ENCODE measurements around the gene IFNAR1.
"Not testable (repeated sequence)": the region's sequence is repeated elsewhere in the genome, so short reads cannot be mapped to it uniquely, and the experiment has no call there.

IFNAR1 gene

DNA sequence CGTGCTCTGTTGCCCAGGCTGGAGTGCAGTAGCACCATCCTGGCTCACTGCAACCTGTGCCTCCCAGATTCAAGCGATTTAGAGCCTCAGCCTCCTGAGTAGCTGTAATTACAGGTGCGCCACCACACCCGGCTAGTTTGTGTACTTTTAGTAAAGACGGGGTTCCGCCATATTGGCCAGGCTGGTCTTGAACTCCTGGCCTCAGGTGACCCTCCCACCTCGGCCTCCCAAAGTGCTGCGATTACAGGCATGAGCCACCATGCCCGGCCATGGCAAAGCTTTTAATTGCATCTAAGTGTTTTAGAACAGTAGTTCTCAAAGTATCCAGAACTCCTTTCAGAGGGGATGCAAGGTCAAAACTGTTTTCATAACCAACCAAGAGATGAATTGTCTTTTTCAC lies 53.3 kb downstream of the IFNAR1 start:
- DNase-seq = no peak

DNA sequence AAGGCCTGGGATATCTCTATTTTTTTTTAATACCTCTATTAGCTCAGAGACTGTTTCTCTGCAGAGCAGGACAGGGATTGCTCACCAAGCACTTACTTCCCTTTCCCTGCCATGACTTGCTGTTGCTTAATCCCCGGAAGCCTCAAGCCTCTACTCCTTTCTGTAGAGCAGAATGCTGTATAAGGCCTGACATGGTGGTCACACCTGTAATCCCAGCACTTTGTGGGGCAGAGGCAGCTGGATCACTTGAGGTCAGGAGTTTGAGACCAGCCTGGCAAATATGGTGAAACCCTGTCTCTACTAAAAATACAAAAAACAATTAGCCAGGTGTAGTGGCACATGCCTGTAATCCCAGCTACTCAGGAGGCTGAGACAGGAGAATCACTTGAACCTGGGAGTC lies 55.2 kb downstream of the IFNAR1 start:
- DNase-seq = not testable (repeated sequence)

DNA sequence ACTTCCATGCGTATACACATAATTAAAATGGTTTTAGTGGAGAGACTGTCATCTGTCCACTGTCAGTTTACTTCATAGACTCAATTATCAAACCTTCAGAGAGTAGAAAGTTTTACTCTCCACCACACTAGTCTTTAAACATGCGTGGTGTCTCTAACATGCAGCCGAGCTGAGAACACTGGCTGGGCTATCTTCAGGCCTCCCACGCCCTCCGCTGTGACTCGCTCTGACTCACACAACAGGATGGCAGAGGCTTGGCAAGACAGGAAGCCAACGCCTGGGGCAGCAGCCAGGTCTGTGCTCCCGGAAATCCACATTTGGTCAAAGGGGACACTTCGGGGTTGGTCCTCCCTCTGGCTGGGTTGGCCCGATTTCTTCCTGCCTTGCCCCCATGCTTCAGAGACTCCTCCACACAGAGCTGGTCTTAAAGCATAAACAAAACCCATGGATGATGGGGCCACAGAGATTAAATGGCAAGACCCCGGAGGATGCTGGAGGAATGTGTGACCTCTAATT lies 55.8 kb downstream of the IFNAR1 start:
- peak; percentile 23 for DNase-seq

DNA sequence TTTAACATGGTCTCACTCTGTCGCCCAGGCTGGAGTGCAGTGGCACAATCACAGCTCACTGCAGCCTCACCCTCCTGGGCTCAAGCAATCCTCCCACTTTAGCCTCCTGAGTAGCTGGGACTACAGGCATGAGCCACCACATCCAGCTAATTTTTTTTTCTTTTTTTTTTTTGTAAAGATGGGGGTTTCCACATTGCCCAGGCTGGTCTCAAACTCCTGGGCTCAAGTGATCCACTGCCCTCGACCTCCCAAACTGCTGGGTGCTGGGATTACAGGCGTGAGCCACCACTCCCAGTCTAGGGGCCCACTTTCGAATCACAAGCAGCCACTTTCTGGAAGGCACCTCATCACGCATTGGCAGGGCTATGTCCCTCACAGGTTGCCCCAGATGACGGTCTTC lies 56.6 kb downstream of the IFNAR1 start:
- DNase-seq = not testable (repeated sequence)

DNA sequence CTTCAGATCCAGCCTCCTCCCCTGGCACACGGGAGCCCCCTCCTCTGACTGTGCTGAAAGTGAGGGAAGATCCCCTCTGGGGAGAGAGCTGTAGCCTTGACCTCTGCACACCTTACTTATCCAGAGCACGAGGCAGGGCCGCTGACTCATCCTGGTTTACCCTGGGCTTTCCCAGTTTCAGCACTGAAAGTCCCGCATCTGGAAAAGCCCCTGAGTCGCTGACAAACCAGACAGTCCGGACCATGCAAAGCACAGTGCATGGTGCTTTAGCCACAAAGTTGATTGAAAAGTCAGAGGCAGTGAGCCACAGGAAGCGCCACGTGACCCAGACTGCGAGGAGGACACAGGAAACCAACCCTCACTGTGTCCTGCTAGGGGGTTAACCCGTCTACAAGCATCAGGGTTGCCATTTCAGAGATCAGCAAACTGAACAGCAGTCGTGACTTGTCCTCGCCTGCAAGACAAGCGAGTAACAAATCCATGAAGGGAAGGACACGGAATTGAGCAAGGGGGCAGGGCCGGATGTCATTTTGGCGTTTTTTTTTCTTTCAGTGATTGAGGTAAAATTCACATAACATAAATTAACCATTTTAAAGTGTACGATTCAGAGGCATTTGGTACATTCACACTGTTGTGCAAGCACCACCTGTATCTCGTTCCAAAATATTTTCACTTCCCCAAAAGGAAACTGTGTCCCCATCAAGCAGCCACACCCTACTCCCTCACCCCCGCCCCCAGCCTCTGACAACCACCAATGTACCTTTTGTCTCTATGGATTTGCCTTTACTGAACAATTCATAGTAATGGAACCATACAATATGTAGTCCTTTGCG lies 58.5 kb downstream of the IFNAR1 start:
- DNase-seq = no peak

DNA sequence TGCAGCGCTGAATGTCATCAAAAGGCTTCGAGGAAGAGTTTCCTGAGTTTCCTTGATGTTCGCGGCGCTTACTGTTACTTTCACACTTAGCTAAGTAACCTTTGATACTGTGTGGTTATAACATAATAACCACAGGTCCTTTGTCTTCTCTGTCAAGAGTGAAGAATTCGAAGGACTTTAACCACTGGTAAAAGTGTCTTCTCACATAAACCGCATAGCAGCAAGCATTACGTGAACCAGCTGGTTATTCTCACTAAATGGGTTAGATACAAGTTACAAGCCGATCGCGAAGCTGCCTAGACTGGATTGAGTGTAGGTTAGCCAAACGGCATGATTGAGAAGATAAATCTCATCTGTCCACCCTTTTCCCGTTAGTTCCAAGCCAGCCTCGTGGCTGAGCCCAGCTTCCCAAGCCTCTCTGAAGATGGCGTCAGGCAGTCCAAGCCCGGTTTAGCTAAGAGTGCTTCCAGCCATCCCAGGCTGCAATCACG lies 60.1 kb downstream of the IFNAR1 start:
- no peak for DNase-seq

DNA sequence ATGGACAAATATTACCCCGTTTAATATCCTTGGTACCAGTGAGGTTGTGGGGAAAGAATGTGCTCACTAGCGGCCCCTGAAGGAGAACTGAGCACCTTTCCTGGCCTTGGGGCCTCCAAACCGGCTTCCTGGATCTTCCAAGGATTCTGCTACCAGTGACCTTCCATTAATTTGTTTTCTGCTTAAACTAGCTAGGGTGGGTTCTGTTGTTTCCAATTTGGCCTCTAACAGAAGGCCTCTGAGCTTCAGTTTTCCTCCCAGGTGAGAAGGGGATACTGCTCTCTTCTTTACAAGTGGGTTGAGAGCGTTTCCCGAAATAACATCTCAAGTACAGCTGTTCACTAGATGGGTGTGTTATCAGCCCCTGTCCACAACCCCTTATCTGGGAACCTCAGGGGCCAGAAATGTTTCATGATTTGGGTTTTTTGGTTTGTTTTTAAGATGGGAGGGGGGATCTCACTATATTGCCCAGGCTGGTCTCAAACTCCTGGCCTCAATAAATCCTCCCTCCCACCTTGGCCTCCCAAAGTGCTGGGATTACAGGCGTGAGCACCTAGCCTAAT lies 61.5 kb downstream of the IFNAR1 start:
- no peak for DNase-seq

DNA sequence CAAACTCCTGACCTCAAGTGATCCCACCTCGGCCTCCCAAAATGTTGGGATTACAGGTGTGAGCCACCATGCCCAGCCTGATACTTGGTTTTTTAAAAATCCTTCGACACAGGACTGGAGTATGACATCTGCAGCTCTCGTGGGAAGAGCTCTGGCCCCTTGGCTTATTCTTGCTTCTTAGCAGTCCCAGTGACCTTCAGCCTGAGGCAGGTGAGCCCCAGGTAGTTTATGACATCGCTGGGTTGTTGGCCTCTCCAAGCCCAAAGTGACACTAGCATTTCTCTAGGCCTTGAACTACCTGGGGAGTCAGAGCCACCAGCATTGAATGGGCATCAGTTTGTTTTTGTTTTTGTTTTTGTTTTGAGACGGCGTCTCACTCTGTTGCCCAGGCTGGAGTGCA lies 62.5 kb downstream of the IFNAR1 start:
- no peak for DNase-seq

DNA sequence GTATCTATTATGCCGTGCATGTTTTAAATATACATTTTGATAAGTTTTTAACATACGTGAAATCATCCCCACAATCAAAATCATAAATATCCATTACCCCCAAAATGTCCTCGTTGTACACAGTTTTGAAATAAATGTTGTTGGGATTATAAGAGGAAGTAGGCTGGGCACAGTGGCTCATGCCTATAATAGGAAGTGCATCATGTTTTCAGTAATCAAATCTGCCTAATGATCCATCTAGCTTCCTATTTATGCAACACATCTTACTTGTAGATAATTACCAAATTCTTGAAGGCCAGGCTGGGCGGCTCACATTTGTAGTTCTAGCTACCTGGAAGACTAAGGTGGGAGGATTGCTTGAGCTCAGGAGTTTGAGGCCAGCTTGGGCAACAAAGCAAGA lies 63.4 kb downstream of the IFNAR1 start:
- no peak for DNase-seq

DNA sequence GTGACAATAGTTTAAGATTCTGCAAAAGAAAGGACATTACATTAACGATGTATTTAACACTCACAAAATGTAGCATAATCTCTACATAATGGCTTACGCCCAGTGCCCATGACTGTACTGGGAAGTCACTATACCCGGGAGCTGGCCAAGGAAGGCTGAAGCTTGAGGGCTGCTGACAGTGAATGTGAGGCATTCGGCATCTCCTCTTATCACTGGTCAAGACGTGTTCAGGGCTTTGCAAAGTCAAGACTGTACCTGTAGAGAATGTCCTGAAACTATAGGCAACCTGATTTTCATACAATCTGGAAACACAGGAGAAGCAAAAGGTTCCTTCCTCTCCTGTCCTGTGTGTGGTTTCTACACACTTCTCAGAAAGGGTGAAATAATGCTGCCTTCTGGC lies 65.7 kb downstream of the IFNAR1 start:
- DNase-seq = no peak

DNA sequence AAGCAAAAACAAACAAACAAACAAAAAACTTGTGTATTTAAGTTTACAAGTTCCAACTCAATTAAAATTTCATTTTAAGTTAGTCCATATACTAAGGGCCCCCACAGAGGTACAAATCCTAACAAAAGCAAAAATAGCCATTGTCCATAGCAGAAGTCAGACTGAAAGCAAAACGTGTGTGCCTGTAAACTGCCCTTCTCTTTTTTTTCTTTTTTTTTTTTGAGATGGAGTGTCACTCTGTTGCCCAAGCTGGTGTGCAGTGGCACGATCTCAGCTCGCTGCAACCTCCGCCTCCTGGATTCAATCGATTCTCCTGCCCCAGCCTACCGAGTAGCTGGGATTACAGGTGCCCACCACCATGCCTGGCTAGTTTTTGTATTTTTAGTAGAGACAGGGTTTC lies 66.9 kb downstream of the IFNAR1 start:
- no peak for DNase-seq

DNA sequence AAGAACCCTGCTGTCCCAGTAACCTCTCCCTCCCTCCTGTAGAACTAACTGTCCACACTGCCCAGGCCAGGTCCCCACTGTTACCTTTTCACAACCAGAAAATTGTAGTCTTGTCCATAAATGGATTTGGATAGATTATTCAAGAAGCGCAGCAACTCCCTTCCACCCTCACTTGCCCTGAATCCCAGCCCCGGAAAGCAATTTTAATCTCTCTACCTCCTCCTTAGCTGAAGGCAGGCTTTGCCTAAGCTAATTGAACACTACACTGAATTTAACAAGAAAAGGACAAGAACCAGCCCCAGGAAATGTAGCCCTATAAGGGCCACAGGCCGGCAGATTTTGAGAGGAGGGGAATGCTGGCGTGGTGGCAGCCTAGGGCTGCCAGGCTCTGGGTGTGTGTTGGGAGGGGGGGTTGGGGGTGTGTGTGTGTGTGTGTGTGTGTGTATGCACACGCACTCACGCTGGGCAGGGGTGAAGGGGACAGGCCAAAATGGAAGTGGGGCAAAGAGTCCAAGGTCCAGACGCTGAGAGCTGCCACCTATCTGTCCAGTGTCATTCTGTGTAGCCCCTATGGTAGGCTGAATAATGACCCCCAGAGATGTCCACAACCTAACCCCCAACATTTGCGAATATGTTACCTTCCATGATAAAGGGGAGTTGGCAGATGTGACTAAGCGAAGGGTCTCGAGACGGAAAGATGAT lies 67.7 kb downstream of the IFNAR1 start:
- DNase-seq = no peak

DNA sequence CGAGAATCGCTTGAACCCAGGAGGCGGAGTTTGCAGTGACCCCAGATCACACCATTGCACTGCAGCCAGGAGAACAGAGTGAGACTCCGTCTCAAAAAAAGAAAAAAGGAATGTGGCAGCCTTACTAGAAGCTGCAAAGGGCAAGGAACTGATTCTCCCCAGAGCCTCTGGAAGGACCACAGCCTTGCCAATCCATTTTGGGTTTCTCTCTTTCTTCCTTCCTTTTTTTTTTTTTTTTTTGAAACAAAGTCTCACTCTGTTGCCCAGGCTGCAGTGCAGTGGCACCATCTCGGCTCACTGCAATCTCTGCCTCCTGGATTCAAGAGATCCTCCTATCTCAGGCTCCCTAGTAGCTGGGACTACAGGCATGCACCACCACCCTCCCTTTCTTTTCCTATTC lies 68.6 kb downstream of the IFNAR1 start:
- no peak for DNase-seq

DNA sequence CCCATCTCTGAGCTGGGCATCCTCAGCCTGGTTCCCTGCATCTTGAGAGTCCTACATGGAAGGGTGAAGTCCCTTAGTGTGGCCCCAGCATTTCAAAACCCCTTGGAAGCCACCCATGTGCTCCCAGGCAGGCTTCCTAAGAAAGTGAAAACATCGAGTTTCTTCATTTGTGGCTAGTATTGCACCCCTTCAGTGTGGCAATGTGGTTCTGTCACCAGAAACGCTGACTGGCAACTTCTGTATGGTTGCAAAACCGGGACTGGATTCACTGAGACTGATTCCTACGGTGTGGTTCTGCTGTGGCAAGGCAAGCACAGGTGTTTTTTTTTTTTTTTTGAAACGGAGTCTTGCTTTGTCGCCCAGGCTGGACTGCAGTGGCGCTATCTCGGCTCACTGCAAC lies 69.5 kb downstream of the IFNAR1 start:
- no peak for DNase-seq

DNA sequence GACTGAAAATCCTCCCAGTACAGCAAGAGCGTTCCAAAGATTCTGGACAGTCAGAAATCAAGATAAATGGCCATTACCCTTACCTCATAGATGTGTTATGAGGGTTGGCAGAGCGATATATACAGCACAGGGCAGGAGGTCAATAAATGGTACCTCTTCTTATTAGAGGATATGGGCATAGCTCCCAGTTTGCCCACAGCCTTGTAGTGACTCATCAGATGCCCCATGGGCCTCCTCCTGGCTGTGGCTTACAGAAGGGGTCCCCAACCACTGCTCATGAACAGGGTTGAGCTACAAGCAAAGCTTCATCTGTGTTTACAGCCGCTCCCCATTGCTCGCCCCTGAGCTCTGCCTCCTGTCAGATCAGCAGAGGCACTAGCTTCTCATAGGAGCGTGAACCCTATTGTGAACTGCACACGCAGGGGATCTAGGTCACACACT lies 71.1 kb downstream of the IFNAR1 start:
- no peak for DNase-seq

DNA sequence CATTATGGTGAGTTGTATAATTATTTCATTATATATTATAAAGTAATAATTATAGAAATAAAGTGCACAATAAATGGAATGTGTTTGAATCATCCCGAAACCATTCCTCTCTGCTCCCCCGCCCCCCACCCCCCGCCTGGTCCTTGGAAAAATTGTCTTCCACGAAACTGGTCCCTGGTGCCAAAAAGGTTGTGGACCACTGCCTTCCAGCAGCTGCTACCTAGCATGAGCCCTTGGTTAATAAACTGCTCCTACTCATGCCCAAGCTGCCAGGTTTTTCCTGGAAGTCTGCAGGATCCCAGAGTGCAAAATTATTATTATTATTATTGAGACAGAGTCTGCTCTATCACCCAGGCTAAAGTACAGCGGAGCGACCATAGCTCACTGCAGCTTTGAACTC lies 71.7 kb downstream of the IFNAR1 start:
- DNase-seq = no peak

DNA sequence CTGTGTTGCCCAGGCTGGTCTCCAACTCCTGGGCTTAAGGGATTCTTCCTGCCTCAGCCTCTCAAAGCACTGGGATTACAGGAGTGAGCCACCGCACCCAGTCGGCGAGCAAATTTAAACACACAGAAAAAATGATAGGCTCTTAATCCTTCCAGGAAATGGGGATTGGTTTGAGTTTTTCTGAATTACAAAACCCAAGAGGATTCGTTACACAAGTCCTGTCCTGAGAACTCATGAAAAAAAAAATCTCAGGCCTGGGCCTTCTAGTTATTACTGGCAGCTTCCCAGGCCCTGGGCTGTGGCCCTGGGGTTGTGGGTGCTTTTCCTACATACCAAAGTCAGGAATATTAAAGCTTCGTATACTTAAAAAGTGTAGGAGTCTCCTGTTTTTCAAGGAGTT lies 72.2 kb downstream of the IFNAR1 start:
- DNase-seq = no peak

DNA sequence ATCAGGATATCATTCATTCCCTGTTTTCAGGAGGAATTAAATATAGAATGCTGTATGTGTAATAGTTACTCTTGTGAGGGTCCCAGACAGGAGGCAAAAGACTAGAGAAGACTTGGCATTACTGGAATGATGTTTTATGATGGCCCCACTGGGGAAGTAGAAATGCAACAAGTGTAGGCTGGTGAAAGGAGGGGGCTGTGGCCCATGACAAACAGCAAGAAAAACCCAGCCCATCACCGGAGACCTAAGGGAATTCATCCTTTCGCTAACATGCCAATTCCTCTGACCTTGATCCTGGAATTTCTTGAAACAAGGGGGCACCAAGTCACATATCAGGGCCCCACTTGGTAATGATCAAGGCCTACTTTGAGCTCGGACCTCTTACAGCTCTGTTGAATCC lies 72.9 kb downstream of the IFNAR1 start:
- DNase-seq = no peak

DNA sequence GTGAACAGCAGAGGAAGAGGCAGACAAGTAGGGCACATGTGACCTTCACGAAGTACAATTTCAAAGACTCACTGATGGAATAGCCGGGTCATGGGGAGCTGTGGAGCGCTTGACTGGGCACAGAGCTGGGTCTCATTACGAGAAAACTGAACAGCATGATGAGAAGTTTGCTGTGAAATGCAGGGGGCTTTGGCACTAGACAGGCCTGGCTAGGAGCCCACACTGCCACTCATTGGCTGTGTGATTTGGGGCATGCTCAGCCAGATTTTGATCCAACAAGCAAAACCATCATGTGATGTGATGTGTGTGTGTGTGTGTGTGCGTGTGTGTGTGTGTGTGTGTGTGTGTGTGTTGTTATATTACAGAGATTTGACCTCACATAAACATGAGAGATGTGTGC lies 73.6 kb downstream of the IFNAR1 start:
- DNase-seq = no peak

DNA sequence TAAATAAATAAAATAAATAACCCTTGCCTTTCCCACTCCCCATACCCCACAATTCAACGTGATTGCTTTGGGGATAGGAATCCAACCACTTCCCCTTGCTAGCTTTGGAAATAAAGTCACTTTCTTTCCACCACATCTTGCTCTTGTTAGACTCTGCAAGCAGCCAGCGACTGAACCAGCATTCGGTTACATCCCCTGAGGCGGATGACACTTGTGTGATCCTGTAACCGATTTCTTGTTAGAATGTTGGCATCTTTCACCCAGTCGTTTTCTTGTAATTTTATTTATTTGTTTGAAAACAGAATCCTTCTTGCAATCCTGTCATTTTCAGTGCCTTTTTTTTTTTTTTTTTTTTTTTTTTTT lies 76.8 kb downstream of the IFNAR1 start:
- DNase-seq = no peak

DNA sequence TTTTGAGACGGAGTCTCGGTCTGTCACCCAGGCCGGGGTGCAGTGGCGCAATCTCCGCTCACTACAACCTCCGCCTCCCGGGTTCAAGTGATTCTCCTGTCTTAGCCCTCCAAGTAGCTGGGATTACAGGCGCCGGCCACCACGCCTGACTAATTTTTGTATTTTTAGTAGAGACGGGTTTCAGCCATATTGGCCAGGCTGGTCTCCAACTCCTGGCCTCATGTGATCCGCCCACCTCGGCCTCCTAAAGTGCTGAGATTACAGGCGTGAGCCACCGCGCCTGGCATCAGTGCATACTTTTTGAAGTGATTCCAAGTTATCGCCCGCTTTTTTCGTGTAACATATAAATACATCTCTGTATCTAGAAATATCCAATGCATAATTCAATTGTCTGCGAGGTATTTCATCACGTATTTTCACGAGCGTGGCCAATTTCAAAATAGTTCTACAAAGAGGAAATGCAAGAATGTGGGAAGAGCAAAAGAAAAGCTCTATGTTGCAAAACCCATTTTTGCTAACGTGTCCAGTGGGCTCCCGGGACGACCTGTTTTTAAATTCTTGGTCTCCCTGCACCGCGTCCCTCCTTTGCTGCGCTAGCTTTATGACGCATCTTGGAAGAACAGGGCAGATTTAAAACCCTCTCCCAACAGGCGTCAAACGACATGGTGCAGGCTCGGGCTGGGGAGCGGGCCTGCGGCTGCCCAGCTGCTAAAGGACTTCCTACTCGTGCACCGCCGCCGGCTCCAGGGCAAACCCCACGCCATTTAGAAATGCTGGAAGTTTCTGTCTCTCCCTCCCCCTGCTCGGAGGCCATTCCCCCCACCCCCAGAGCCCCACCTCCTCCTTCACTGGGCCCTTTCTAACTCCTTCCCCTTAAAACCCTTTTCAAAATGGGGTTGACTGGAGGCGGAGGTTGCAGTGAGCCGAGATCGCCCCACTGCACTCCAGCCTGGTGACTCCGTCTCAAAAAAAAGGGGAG lies 77.5 kb downstream of the IFNAR1 start:
- no peak for DNase-seq

DNA sequence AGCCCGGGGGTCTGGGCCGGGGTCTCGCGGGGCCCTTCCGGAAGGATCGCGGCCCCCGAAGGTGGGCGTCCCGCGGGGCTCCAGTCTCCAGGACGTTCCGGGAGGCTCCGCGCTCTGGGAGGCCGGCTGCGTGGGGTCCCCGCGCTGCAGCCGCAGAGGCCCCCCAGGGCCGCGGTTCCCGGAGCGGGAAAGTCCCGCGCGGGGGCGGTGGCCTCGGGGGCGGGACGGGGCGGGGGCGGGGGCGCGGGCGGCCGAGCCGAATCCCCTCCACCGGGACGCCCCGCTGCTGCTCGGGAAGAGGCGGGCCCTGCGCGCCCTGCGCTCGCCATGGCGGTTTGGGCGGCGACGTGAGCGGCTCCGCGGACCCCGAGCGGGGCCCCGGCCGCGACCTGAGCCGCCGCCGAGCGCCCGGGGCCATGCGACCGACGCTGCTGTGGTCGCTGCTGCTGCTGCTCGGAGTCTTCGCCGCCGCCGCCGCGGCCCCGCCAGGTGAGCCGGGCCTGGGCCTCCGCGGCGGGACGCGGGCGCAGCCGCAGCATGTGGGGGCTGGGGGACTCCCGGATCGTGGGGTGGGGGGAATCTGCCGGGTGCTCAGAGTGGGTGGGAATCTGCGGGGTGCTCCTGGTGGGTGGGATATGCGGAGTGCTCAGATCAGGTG lies 78.5 kb downstream of the IFNAR1 start, which contains the start of gene IFNGR2:
Gene IFNGR2, plus strand, starts transcription at position 286 of the 658 bp plus-strand sequence. Its CDS starts 131 bp downstream, at position 417.
- peak; percentile 28 for DNase-seq
